Measurements from ENCODE around the gene RAG1. TPM values are rescaled to one million over a fixed set of nuclear protein-coding genes. Genes with fewer than 3 reads are reported as not detected.
A peak's percentile ranks its signal among the peaks of the same experiment; 100 is the strongest.

RAG1 gene
- total and polyA plus RNA-seq, 2 of the 13 experiments (the other 11 are each of a cell fraction or from before 2014, with no cell fraction given), result 0.11 to 0.15 TPM

GRCh38 chr11:36565031-36565610 is 2.7 kb upstream of the RAG1 start:
- Histone ChIP-seq H3K4me1 (ENCODE audit: insufficient read depth, low read length) (no peaks in the 10 kb centered on the region), H3K27me3 (ENCODE audit: control insufficient read depth in 1 of 2, insufficient read depth in 2 of 2, low read length in 2 of 2) (peaks cover 0 to 9% of the 10 kb centered on the region in 2 experiments; a peak in 3 of 5 replicates), H4K20me1 (ENCODE audit: insufficient read depth, low read length) (no peaks in the 10 kb centered on the region), H3K4me2 (ENCODE audit: low read depth, low read length) (peak overlapping the region; percentile 73), H3K9ac (ENCODE audit: insufficient read depth, low read depth, low read length) (no peak overlapping the region), H3K27ac (ENCODE audit: extremely low read length, insufficient read depth, low read length) (no peak overlapping the region), H2AFZ (ENCODE audit: low read length) (peak overlapping the region; percentile 87), H3K36me3 (replicated peaks in 1 of 2; ENCODE audit: control insufficient read depth in 1 of 2, insufficient read depth in 2 of 2, low read length in 2 of 2) (no peaks in the 10 kb centered on the region), H3K9me3 (ENCODE audit: low read length) (no peaks in the 10 kb centered on the region), H3K79me2 (ENCODE audit: insufficient read depth, low read length) (no peaks in the 10 kb centered on the region), H3K4me3 (replicated peaks in 1 of 3; ENCODE audit: insufficient read depth in 1 of 3, low read depth in 2 of 3, low read length in 3 of 3) (no peak overlapping the region)
- no TSS peak for BruUV-seq (replicated peaks)
- WGBS (ENCODE audit: low lambda C conversion rate), result 46% methylated on average over 6 of the region's 6 CpGs
- in situ Hi-C loops (cut with HindIII; ENCODE audit: extremely low pct_ligation_motif_present, low pct_unique_long_range_greater_than_20kb) (no loop called here), intact Hi-C loops (cut with micrococcal nuclease; ENCODE audit: unreplicated experiment) (no loop called here)
- ATAC-seq (peak; percentile 38; the same call in 2 of the 3 replicates), DNase-seq (ENCODE audit: low spot score) (no peak), FAIRE-seq (no peak)
- CTCF ChIA-PET (ENCODE audit: low intra/inter-chr PET ratio, low total read pairs), result interaction anchor here (1.8 to 5.0 kb wide), 4 partner anchors 57 to 182 kb away, joined by 14 to 43 read pairs (median 22); no protein-coding TSS in a partner anchor
- POLR2A ChIA-PET, result no interaction called here
- TF ChIP-seq, protein P1, sequence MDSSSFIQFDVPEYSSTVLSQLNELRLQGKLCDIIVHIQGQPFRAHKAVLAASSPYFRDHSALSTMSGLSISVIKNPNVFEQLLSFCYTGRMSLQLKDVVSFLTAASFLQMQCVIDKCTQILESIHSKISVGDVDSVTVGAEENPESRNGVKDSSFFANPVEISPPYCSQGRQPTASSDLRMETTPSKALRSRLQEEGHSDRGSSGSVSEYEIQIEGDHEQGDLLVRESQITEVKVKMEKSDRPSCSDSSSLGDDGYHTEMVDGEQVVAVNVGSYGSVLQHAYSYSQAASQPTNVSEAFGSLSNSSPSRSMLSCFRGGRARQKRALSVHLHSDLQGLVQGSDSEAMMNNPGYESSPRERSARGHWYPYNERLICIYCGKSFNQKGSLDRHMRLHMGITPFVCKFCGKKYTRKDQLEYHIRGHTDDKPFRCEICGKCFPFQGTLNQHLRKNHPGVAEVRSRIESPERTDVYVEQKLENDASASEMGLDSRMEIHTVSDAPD (CRISPR knock-in tag; IDR thresholded peaks at IDR 0.05), result no peak
- TF ChIP-seq ZNF713 (CRISPR knock-in tag; IDR thresholded peaks at IDR 0.05), result no peak
- no peak for TF ChIP-seq EHMT2 (IDR thresholded peaks at IDR 0.05; ENCODE audit: borderline replicate concordance, low read depth, low read length)
- no peak for TF ChIP-seq ZNF331 (CRISPR knock-in tag; IDR thresholded peaks at IDR 0.05)
- TF ChIP-seq NR2C2 (CRISPR knock-in tag; IDR thresholded peaks at IDR 0.05; ENCODE audit: borderline replicate concordance), result no peak
- no peak for TF ChIP-seq GABPA (IDR thresholded peaks at IDR 0.05; ENCODE audit: low read depth, low read length)
- TF ChIP-seq GABPA (CRISPR knock-in tag; IDR thresholded peaks at IDR 0.05; ENCODE audit: low read depth), result no peak
- no peak for TF ChIP-seq HOXA9 (CRISPR knock-in tag; IDR thresholded peaks at IDR 0.05; ENCODE audit: borderline replicate concordance)
- no peak for TF ChIP-seq KDM5B (CRISPR knock-in tag; IDR thresholded peaks at IDR 0.05; ENCODE audit: borderline replicate concordance)
- TF ChIP-seq ZNF891 (CRISPR knock-in tag; IDR thresholded peaks at IDR 0.05), result no peak
- no peak for TF ChIP-seq AHR (CRISPR knock-in tag; IDR thresholded peaks at IDR 0.05)
- TF ChIP-seq BATF2 (CRISPR knock-in tag; IDR thresholded peaks at IDR 0.05), result no peak
- TF ChIP-seq ELF1 (CRISPR knock-in tag; IDR thresholded peaks at IDR 0.05), result no peak
- no peak for TF ChIP-seq DMTF1 (CRISPR knock-in tag; IDR thresholded peaks at IDR 0.05)
- no peak for TF ChIP-seq SYNCRIP (IDR thresholded peaks at IDR 0.05; ENCODE audit: insufficient read depth, low read depth, low read length)
